Measurements from ENCODE around the gene ZC3H14.

GRCh38 chr14:88518592-88519512, 44.0 kb upstream of the ZC3H14 start:
- no peak for TF ChIP-seq POLR2A (IDR thresholded peaks at IDR 0.05)
- TF ChIP-seq, protein P1, sequence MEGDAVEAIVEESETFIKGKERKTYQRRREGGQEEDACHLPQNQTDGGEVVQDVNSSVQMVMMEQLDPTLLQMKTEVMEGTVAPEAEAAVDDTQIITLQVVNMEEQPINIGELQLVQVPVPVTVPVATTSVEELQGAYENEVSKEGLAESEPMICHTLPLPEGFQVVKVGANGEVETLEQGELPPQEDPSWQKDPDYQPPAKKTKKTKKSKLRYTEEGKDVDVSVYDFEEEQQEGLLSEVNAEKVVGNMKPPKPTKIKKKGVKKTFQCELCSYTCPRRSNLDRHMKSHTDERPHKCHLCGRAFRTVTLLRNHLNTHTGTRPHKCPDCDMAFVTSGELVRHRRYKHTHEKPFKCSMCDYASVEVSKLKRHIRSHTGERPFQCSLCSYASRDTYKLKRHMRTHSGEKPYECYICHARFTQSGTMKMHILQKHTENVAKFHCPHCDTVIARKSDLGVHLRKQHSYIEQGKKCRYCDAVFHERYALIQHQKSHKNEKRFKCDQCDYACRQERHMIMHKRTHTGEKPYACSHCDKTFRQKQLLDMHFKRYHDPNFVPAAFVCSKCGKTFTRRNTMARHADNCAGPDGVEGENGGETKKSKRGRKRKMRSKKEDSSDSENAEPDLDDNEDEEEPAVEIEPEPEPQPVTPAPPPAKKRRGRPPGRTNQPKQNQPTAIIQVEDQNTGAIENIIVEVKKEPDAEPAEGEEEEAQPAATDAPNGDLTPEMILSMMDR (IDR thresholded peaks at IDR 0.05), result no peak

Data from adrenal gland (tissue), 5 donors.